HG02870 (cell line): ENCODE measurements around the gene OCA2.

Experiments used
- ATAC-seq: cut with Tn5 transposase; IDR thresholded peaks from one replicate; pipeline ENCODE4 v1.9.1; 2021; ENCODE audit warnings: mild to moderate bottlenecking, moderate library complexity; ENCODE audit not compliant: unreplicated experiment

Gene OCA2

GRCh38 chr15:28082891-28083684, 16.0 kb downstream of the OCA2 start:
- no peak for ATAC-seq

DNA sequence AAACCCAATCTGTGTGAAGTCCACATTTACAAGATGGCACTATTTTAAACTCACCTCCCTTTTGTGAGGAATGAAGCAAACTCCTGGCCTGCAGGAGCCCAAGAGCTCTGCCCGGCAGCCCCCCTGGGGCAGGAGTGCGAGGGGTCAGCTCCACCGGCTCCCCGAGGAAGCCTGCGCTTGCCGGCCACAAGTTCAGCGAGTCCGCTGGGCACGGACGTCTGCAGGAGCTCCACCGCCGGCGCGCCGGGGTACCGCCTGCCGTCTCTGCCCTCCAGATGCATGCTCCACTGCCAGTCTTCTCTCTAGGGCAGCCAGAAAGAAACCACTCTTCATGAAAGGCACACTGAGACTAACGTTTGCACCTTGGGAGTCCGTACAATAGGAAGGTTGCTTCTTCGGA, 17.5 kb downstream of the OCA2 start:
- ATAC-seq, result no peak

- no peak for ATAC-seq
These were observed 18.7 kb downstream of the OCA2 start for GRCh38 chr15:28080386-28080785.

- ATAC-seq, result no peak
These were observed 19.7 kb downstream of the OCA2 start for GRCh38 chr15:28079313-28079969.

- no peak for ATAC-seq
These were observed 20.9 kb downstream of the OCA2 start for GRCh38 chr15:28078191-28078719.

- ATAC-seq, result no peak
These were observed 23.5 kb downstream of the OCA2 start for GRCh38 chr15:28075573-28075972.

- ATAC-seq, result no peak
These were observed 30.2 kb downstream of the OCA2 start for GRCh38 chr15:28068930-28069329.

DNA sequence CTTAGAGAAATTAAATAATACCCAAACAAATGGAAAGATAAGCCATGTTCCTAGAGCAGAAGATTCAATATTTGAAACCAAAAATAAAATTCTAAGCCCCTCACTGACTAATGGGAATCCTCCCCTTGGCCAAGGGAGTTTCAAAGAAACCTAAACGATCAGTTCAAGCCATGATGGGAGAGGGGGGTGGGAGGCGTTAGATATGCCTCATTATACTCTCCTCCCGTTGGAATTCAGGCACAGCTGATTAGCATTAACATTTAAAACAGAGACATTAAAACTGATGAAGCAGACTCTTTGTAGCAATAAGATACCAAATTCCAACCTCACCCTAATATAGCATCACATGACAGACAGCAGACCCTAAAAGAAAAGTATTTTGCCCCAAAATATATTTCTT, 32.9 kb downstream of the OCA2 start:
- ATAC-seq, result no peak

DNA sequence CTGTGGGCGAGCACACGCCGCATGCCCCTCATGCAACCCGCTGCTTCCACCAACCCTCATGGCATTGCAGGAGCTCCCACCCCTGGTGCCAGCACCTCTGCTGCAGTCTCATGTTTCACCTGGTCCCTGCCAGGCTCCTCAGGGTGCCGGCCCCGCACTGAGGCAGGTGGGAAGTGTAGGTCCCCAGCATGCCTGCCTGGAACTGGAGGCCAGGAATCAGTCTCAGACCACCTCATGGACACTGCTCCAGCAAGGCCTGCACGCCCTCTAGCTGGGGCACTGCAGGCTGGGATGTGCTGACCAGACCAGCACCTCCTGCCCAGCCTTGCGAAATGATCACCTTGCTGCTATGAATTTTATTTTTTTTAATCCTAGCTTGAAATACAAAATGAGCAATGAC, 39.1 kb downstream of the OCA2 start:
- no peak for ATAC-seq

DNA sequence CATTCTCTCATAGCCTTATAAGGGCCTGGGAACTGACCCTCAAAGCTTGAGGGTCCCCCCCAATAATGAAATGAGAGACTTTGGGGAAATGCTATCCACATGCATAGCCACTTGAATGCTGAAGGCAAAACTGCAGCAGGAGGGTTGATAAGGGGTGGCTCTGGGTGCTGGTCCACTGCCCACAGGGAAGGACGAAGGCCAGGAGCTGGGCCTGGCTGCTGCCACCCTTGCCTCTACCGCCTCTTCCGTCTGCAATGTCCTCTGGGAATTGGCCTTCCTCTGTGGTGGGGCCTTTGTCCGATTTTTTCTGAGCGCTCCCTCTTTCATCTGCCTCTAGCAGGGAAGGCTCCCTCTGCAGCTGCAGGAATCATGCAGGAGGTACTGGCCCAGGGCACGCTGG, 41.0 kb downstream of the OCA2 start:
- ATAC-seq, result no peak

DNA sequence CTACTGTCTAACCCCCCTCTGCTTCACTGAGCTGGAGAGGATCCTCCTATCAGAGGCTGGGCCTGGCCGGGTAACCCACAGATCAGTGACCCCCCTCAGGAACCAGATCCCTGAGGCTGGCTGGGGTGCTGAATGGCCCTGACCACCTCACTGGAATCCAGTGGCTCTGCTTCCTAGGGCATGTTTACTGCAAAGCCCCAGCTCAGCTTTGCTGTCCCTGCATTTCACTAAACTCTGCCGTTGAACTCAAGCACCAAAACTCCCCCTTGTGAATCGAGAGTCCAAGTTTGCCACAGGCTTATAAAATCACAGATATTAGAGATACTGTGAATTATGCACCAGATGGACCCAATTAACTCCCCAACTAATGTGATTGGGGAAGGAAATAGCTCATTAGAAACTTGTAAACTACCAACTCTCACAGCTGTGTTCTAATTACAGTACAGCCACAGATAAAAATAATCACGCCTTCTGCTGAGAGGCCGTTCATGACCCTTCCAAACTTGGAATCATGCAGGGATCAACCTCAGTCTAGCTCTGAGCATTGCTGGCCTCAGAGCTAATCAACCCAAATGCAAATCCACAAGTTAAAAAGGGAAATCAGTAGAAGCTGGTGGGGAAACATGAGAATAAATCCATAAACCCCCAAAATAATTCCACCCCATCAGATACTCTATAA, 47.0 kb downstream of the OCA2 start:
- ATAC-seq, result no peak

GRCh38 chr15:28049581-28049980, 49.5 kb downstream of the OCA2 start:
- ATAC-seq, result no peak

DNA sequence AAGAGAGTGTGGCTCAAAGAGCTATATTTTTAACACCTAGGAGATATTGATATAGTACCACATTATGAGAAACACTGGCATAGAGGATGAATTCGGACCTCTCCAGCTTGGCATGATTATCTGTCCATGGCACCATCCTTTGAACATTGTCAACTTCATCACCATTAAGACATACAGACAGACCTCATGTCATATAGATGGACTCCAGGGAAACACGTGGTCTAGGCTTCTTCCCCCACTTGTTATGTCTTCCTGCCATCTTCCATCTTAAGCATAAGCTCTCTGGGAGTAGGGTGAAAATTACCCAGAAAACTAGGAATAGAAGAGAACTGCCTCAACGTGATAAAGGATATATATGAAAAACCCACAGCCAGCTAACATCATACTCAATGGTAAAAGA, 51.8 kb downstream of the OCA2 start:
- ATAC-seq, result no peak

GRCh38 chr15:28044121-28044672, 54.9 kb downstream of the OCA2 start:
- ATAC-seq, result no peak

- no peak for ATAC-seq
These were observed 55.4 kb downstream of the OCA2 start for GRCh38 chr15:28043691-28044091.

- ATAC-seq, result no peak
These were observed 61.0 kb downstream of the OCA2 start for GRCh38 chr15:28037969-28038590.

- ATAC-seq, result no peak
These were observed 65.7 kb downstream of the OCA2 start for GRCh38 chr15:28033443-28033842.

- no peak for ATAC-seq
These were observed 68.3 kb downstream of the OCA2 start for GRCh38 chr15:28030801-28031200.

DNA sequence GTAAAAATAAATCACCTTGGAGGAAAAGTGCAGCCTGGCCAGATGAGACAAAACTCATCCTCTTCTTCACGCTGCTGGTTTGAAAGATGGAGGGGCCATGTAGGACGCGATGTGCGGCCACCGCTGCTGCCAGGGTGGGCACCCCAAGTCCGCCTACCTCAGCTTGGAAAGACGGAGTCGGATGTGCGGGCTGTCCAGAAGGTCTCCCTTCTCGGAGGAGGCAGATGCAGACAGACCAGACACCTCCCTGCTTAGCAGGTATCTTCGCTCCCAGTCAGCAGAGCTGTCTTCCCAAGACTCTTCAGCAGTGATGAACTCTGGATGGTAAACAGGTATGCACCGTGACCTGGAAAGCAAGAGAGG, 71.4 kb downstream of the OCA2 start:
- ATAC-seq, result no peak

GRCh38 chr15:28026764-28027713, 72.1 kb downstream of the OCA2 start:
- ATAC-seq, result no peak
